DOHH2 (cell line): Measurements from ENCODE around the gene MMP13.
A peak's percentile ranks its signal among the peaks of the same experiment; 100 is the strongest.

ENCODE experiments used
- H3F3A ChIP-seq: fragments of 200-600 bp; sonication (generic), shearing (Covaris generic); 2 replicates; pipeline ENCODE4 v1.6.0; 2016; ENCODE audit warnings: antibody characterized with exemption, mild to moderate bottlenecking; ENCODE audit not compliant: control insufficient read depth, insufficient read depth
- H3K27ac ChIP-seq: fragments of 200-600 bp; sonication (generic); 2 replicates; pipeline ENCODE4 v1.5.1; 2014; ENCODE audit warnings: low read depth, mild to moderate bottlenecking, low read length, moderate library complexity
- H3K27me3 ChIP-seq: fragments of 200-600 bp; sonication (generic); 2 replicates; pipeline ENCODE4 v1.6.1; 2014; ENCODE audit warnings: mild to moderate bottlenecking, low read length, mixed read lengths; ENCODE audit not compliant: control insufficient read depth
- H3K36me3 ChIP-seq: fragments of 200-600 bp; sonication (generic); 2 replicates; pipeline ENCODE4 v1.6.1; 2014; ENCODE audit warnings: mild to moderate bottlenecking, low read length, moderate library complexity, mixed read lengths; ENCODE audit not compliant: control insufficient read depth
- H3K4me1 ChIP-seq: fragments of 200-600 bp; sonication (generic); 2 replicates; pipeline ENCODE4 v1.6.1; 2014; ENCODE audit warnings: mild to moderate bottlenecking, low read length, mixed read lengths; ENCODE audit not compliant: control insufficient read depth
- H3K4me2 ChIP-seq: fragments of 200-600 bp; sonication (generic); 2 replicates; pipeline ENCODE4 v1.6.0; 2014; ENCODE audit warnings: mild to moderate bottlenecking, low read length, moderate library complexity
- H3K4me3 ChIP-seq: fragments of 200-600 bp; sonication (generic); 2 replicates; pipeline ENCODE4 v1.5.1; 2014; ENCODE audit warnings: mild to moderate bottlenecking, low read length, mixed read lengths
- H3K79me2 ChIP-seq: fragments of 200-600 bp; sonication (generic); 2 replicates; pipeline ENCODE4 v1.6.1; 2014; ENCODE audit warnings: mild to moderate bottlenecking, low read length, mixed read lengths; ENCODE audit not compliant: control insufficient read depth
- H3K9me2 ChIP-seq: fragments of 200-600 bp; sonication (generic); replicated peaks from 2 replicates; pipeline ENCODE4 v1.6.1; 2014; ENCODE audit warnings: mild to moderate bottlenecking, low read length, mixed read lengths; ENCODE audit not compliant: control insufficient read depth
- H3K9me3 ChIP-seq: fragments of 200-600 bp; sonication (generic); 2 replicates; pipeline ENCODE4 v1.6.1; 2014; ENCODE audit warnings: antibody characterized with exemption, low read length, mixed read lengths; ENCODE audit not compliant: control insufficient read depth, insufficient read depth
- H4K20me1 ChIP-seq: fragments of 200-600 bp; sonication (generic); 2 replicates; pipeline ENCODE4 v1.6.0; 2014; ENCODE audit warnings: low read depth, mild to moderate bottlenecking, antibody characterized with exemption, low read length, moderate library complexity; ENCODE audit not compliant: control insufficient read depth, insufficient read depth
- EZH2phosphoT487 ChIP-seq: fragments of 200-600 bp; sonication (generic); IDR thresholded peaks from 2 replicates; pipeline ENCODE4 v1.6.1; 2017; ENCODE audit warnings: borderline replicate concordance, mild to moderate bottlenecking, antibody characterized with exemption, low read length, moderate library complexity, mixed read lengths
- TF ChIP-seq, protein P1 (sequence below): fragments of 200-600 bp; sonication (generic); IDR thresholded peaks from one replicate; pipeline ENCODE4 v1.5.1; 2014; ENCODE audit warnings: antibody characterized with exemption, mild to moderate bottlenecking, low read depth, low read length; ENCODE audit not compliant: poor library complexity, severe bottlenecking

The MMP13 gene

DNA sequence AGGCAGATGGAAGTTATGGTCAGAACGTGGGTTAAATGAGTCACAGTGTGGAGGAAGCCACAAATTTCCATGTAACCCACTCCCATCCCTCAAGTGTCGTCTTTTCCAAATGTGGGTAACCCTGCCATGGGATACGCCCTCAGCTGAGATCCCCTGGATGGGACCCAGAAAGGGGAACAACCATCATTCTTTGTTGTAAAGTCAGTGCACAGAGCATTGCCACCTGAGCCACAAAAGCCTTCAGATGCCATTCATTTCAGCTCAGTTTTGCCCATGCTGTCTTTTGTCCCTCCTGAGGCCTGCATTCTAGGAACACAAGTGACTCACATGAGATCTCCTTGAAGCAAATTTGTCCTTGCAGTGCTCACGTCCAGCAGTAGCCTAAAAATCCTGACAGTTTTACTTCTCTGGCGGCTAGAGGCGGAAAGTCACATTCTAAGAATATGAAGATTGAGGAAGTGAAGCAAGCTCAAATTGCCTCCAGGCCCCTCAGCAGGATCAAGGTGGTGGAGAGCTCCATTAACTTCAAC, 30.6 kb downstream of the MMP13 start:
- Histone ChIP-seq H3F3A (no peaks in the 10 kb centered on the region), H3K27ac (no peak overlapping the region), H3K4me2 (no peak overlapping the region), H3K9me2 (no peaks in the 10 kb centered on the region), H3K9me3 (no peaks in the 10 kb centered on the region), H3K79me2 (no peaks in the 10 kb centered on the region), H3K36me3 (no peaks in the 10 kb centered on the region), H3K4me3 (no peak overlapping the region), H4K20me1 (no peaks in the 10 kb centered on the region), H3K4me1 (peaks cover 14% of the 10 kb centered on the region), H3K27me3 (0 out of 2 replicates have a peak, but pooled peaks cover 7% of the 10 kb centered on the region)
- no peak for TF ChIP-seq EZH2phosphoT487
- TF ChIP-seq, protein P1, sequence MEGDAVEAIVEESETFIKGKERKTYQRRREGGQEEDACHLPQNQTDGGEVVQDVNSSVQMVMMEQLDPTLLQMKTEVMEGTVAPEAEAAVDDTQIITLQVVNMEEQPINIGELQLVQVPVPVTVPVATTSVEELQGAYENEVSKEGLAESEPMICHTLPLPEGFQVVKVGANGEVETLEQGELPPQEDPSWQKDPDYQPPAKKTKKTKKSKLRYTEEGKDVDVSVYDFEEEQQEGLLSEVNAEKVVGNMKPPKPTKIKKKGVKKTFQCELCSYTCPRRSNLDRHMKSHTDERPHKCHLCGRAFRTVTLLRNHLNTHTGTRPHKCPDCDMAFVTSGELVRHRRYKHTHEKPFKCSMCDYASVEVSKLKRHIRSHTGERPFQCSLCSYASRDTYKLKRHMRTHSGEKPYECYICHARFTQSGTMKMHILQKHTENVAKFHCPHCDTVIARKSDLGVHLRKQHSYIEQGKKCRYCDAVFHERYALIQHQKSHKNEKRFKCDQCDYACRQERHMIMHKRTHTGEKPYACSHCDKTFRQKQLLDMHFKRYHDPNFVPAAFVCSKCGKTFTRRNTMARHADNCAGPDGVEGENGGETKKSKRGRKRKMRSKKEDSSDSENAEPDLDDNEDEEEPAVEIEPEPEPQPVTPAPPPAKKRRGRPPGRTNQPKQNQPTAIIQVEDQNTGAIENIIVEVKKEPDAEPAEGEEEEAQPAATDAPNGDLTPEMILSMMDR: no peak

DNA sequence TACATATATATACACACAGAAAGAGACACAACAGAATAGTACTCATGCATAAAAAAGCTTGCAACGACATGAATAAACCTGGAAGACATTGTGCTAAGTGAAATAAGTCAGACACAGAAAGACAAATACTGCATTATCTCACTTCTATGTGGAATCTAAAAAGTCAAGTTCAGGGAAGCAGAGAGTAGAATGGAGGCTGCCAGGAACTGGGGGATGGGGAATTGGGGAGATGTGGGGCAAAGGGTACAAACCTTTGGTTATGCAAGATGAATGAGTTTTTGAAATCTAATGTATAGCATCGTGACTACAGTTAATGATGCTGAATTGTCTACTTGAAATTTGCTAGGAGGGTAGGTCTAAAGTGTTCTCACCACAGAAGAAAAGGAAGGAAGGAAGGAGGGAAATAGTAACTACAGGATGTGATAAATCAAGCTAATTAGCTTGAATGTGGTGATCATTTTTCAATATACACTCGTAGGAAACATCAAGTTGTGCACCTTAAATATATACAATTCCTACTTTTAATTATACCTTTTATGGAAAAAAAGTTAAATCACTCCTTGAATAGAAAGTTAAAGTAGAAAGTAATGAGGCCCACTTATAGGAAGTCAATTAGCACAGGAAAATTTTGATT, 33.8 kb downstream of the MMP13 start:
- H3K4me3 ChIP-seq: no peak overlapping the region
- no peak overlapping the region for H3K27ac ChIP-seq
- TF ChIP-seq EZH2phosphoT487: no peak
- TF ChIP-seq, protein P1: no peak
- H3K9me2 ChIP-seq: no peaks in the 10 kb centered on the region
- no peaks in the 10 kb centered on the region for H4K20me1 ChIP-seq
- H3F3A ChIP-seq: no peaks in the 10 kb centered on the region
- no peaks in the 10 kb centered on the region for H3K79me2 ChIP-seq
- peaks cover 19% of the 10 kb centered on the region for H3K4me1 ChIP-seq
- no peaks in the 10 kb centered on the region for H3K9me3 ChIP-seq
- H3K4me2 ChIP-seq: no peak overlapping the region
- 0 out of 2 replicates have a peak, but pooled peaks cover 2% of the 10 kb centered on the region for H3K27me3 ChIP-seq
- H3K36me3 ChIP-seq: no peaks in the 10 kb centered on the region

DNA sequence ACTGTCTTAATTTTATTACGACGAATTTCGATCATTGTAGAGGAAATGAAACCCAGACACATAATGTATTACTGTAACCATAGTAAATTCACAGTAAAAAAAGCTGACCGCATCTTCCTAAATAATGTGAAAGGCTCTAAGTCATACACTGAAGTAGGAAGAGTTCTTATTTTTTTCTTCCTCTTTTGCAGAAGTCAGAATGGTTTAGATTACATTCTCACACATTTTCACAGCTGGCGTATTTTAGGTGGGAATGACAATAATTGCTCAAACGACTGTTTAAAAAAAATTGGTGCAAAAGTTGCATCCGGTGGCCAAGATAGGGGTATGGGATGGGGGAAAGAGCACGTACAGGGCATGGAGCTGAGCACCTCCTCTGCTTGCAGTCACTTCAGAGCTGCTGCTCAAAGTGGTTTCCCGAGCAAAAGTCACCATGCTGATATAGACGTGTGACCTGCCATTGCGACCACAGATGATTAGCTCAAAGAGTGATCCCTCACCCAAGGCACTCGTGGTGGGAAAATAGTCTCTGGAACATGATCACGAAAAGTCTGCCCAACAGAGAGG, 35.3 kb downstream of the MMP13 start:
- Histone ChIP-seq H3K9me3 (no peaks in the 10 kb centered on the region), H3K79me2 (no peaks in the 10 kb centered on the region), H3K36me3 (no peaks in the 10 kb centered on the region), H3K4me3 (no peak overlapping the region), H3F3A (no peaks in the 10 kb centered on the region), H3K27ac (no peak overlapping the region), H4K20me1 (no peaks in the 10 kb centered on the region), H3K27me3 (0 out of 2 replicates have a peak, but pooled peaks cover 2% of the 10 kb centered on the region), H3K4me2 (peak overlapping the region; percentile 32), H3K4me1 (peaks cover 19% of the 10 kb centered on the region), H3K9me2 (no peaks in the 10 kb centered on the region)
- TF ChIP-seq, protein P1: no peak
- TF ChIP-seq EZH2phosphoT487: no peak
